GM18499 (cell line): ENCODE measurements around the gene PHF2.

ENCODE experiments used
- ATAC-seq: cut with Tn5 transposase; IDR thresholded peaks from one replicate; pipeline ENCODE4 v1.9.1; 2021; ENCODE audit warnings: moderate number of reproducible peaks; ENCODE audit not compliant: insufficient read depth, unreplicated experiment

PHF2 gene

DNA sequence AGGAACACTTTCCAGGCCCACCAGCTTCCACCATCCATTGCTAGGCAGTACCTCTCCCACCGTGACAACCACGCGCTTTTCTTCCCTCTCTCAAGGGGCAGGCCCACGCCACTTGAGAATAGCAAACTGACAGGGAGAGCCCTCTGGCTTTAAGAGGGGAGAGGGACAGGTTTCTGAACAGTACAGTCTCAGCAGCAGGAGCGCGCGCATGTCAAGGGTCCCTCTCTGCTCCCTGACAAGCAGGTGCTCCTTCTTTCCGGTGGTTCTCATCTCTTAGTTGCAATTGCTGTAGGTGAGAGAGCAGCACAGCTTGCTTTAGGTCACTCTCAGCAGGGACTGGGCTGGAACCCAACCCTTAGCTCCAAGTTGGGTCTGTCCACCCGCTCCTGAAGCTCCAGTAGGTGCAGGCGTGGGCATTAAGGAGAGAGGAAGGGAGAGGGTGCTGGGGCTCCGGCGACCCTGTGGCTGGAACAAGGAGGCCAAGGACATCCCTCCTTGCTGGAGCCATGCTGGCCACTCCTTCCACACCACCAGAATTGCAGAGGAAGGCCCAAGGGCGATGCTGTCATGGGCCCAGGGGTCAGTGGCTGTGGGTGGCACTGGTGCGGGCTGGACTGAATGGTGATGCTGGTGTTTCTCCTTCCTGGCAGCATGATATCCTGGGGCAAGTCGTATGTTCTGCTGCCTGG, 9.0 kb upstream of the PHF2 start:
- no peak for ATAC-seq

- ATAC-seq: no peak
Measured at GRCh38 chr9:93568169-93568568, 8.2 kb upstream of the PHF2 start.

DNA sequence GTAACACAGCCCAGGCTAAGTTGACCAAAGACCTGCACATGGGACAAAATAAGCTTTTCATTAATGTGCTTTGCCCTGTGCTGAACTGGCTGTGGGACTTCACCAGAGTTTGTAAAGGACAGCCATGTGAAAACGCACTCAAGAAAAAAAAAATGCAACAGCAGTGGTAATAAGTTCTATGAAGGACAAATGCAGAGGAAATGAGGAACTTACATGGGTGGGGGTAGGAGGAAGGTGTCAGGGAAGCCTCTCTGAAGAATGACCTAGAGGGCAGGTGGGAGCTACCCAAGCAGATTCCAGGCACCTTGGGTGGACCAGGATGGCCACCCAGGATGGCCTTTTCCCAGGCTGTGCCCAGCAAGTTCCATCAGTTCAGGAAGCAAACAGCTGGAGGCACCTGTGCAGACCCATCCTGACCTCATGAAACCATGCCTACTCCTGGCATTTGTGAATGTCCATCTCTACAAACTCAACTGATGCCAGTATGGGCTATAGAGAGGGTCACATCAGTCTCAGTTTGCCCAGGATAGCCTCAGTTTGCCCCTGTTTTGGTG, 6.7 kb upstream of the PHF2 start:
- no peak for ATAC-seq

DNA sequence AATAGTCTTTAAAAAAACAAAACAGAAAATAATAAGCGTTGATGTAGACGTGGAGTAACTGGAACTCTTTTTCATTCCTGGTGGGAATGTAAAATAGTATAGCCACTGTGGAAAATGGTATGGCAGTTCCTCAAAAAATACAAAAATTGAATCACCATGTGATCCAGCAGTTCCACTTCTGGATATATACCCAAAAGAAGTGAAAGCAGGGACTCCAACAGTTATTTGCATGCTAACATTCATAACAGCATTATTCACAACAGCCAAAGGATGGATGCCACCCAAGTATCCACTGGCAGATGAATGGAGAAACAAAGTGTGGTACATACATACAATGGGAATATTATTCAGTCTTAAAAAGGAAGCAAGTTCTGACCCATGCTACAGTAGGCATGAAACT, 4.2 kb upstream of the PHF2 start:
- ATAC-seq: no peak

DNA sequence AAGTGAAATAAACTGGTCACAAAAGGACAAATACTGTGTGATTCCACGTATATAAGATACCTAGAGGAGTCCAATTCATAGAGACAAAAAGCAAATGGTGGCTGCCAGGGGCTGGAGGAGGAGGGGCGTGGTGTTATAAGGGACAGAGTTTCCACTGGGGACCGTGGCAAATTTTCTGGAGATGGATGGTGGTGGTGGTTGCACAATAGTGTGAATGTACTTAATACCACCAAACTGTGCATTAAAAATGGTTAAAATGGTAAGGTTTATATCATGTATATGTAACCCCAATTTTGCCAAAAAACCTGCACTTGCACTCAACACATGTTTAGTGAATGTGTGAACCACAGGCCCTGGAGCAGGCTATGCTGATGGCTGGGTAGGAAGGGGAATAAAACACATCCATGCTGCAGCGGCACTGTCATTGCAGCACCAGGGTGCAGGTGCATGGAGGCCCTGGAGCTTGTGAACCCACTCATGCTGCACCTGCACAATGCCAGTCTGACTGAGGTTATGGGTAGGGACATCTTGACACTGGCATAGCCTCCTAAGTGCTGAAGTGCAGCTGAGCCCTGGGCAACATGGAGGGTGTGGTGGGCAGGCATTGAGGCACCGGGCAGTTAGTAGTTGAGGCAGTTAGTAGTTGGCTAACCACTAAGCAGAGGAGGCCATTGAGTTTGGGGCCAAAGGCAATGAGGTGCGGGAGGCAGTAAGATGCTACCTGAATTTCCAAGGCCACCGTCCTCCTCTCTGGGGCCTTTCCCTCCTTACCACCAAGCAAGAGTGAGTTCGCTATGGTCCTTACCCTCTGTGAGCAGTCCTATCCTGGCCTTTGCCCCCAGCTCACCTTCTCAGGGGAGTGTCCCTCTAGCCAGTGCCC, 3.5 kb upstream of the PHF2 start:
- ATAC-seq: no peak

DNA sequence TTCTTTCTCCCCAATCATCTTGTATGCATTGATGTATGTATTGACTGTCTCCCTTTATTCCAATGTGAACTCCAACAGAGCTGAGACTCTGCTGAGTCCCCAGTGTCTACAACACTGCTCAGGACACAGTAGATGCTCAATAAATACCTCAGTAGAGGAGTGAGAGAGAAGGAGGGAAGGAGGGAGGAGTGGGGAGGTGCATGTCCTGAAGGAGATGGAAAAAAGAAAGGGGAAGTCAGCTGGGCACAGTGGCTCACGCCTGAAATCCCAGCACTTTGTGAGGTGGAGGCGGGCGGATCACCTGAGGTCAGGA, 2.9 kb upstream of the PHF2 start:
- ATAC-seq: no peak

GRCh38 chr9:93574091-93574899, 2.1 kb upstream of the PHF2 start:
- no peak for ATAC-seq

DNA sequence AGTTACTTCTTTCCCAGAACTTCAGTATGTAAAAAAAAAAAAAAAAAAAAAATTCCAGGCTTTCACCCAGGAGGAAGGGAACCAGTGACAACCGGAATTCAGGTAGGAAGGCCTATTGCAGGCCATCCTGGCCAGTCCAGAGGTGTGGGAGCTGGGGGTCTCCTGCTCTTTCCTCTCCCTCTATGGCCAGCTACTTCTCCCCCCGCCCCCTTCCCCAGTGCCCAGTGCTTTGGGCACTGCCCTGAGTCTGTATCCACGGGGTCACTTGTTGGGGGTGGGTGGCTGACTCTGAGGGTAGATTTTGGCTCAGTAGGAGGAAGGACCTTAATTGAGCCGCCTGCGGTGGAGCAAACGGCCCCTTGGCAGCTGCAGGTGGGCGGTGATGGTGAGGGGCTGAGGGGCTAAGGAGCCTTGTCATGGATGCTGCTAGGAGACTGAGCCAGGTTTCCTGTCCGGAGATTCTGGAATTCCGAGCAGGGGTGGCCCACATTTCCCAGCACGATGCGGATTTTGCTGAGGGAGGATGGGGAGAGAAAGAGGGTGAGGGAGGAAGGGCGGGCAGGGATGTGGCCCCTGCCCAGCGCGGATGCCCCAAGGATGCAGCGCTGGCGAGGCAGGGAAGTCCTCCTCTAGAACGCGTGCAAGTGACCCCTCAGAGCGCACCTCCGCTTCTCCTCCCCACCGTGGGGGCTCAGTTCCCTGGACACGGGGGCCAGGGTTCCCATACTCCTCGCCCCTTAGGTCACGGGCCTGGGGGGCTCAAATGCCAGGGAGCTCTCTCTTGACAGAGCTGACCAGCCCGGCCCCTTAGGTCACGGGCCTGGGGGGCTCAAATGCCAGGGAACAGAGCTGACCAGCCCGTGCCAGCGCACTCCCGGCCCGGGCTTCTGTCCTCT, 1.2 kb upstream of the PHF2 start:
- ATAC-seq: no peak

- ATAC-seq: no peak
Measured at GRCh38 chr9:93575796-93576257, 557 bp upstream of the PHF2 start.

GRCh38 chr9:93577078-93577974, 942 bp downstream of the PHF2 start:
- no peak for ATAC-seq

DNA sequence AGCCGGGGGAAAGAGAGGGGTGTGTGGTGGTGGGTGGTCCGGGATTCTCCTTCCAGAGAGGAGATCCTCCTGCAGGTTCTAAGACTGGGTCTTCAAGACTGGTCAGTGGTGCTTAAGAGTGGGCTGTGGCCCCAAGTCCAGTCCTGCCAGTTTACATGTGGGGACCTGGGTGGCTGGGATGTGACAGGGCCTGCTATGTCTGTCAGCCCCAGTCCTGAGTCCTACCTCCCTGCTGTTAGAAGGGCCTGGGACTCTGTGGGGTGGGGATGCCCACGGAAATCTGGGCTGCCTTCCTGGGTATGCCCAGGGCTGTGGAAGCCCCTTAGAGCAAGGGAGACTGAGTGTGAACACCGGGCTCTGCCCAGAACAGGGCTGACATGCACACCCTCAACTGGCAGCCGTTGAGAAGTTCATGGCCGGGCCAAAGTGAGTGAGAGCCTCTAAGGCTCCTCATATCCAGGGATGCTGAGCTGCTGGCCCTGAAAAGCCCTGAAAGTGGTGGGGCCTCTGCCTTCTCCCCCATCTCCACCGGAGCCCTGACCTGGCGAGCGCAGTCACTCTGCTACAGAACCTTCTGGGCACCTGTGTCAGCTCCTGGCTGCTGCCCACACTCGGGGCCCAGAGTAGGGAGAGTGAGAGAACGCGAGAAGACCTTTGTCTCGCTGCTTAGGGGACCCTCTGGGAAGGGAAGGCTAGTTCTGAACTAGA, 1.7 kb downstream of the PHF2 start:
- ATAC-seq: no peak

GRCh38 chr9:93578844-93579243, 2.5 kb downstream of the PHF2 start:
- no peak for ATAC-seq

- no peak for ATAC-seq
Measured at GRCh38 chr9:93579711-93580516, 3.5 kb downstream of the PHF2 start.

GRCh38 chr9:93580654-93581380, 4.4 kb downstream of the PHF2 start:
- ATAC-seq: no peak

- ATAC-seq: no peak
Measured at GRCh38 chr9:93582115-93582514, 5.7 kb downstream of the PHF2 start.

GRCh38 chr9:93582550-93582949, 6.2 kb downstream of the PHF2 start:
- ATAC-seq: no peak

GRCh38 chr9:93585259-93585658, 8.9 kb downstream of the PHF2 start:
- no peak for ATAC-seq
